NCI-H460 (cell line): ENCODE data around the gene C17orf58. TPM values are rescaled to one million over a fixed set of nuclear protein-coding genes. Genes with fewer than 3 reads are reported as not detected.
"Not testable (repeated sequence)": the region's sequence is repeated elsewhere in the genome, so short reads cannot be mapped to it uniquely, and the experiment has no call there.

Source experiments
- DNase-seq: peaks from one replicate; pipeline ENCODE4 v3.0.0-alpha.2; 2016; ENCODE audit warnings: low read depth; ENCODE audit errors: extremely low read depth
- total RNA-seq: library from RNA; depleted of rRNA; stranded (reverse); fragments of >200 nt; shearing (Covaris generic); gene quantifications from 2 replicates; pipeline ENCODE4 v1.2.3, GENCODE V29; 2014

Gene C17orf58
- total RNA-seq, 1 experiment from 2014 or later, result 45.0 TPM

DNA sequence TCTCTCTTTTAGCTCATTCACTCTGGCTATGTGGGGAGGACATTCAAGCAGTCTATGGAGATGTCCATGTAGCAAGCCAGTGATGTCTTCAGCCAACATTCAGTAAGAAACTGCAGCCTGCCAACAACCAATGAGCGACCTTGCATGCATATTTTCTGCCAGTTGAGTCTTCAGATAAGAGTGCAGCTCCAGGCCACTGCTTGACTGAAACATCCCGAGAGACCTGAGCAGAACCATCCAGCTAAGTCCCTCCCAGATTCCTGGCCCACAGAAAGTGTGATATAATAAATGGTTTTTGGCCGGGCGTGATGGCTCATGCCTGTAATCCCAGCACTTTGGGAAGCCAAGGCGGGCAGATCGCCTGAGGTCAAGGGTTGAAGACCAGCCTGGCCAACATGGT lies 10.5 kb upstream of the C17orf58 start:
- DNase-seq, result no peak

DNA sequence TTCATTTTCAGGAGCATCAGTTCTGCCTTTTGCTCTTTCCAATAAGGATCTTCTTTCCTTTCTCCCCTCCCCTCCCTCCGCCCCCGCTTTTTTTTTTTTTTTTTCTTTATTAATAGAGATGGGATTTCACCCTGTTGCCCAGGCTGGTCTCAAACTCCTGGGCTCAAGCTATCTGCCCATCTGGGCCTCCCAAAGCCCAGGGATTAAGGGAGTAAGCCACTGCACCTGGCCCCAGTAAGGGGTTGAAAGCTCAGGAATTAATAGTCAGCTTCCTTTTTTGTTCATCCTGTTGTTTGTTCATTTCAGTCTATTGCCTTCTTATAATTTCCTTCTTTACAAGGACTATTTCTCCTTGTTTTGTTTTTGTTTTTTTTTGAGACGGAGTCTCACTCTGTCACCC lies 7.9 kb upstream of the C17orf58 start:
- DNase-seq, result no peak

DNA sequence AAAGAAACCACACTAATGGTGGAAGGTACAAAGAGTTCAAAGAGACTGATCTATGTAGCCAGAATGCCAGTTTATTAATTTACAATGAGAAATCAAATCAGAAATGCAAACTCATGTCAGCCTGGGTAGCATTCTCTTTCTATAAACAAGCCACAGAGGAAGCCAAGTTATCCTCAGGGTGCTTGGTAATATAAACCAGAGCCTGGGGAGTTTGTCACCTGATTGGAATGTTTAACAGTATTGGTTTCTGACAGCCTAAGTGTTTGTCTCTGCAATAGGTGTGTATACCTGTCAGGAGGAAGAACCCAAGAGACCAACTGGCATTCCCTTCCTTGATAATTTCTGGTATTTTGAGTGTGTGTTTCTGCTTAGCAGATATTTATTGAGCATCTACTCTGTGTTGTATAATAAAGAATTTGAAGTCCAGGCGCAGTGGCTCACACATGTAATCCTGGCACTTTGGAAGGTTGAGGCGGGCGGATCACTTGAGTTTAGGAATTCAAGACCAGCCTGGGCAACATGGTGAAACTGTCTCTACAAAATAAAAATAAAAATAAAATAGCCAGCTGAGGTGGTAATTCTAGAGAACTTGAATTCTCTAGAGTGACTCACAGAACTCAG lies 3.1 kb upstream of the C17orf58 start:
- DNase-seq, result no peak

DNA sequence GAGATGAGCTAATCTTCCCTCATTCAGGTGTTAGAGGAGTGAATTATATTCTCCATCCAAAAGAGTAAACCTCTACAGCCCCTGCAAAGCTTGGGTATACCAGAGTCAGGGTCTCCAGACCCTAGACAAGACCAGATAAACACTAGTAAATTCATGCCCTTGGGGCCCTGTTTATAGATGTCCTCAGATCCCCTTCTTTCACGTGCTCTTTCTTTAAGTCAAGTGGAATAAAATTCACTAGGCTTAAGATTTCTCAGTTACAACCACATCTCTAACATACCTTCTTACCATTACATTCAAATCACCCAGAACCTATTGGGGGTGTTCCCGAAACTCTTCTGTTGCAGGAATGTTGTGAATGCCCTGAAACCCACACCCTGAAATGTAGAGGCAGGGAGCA lies 2.2 kb upstream of the C17orf58 start:
- no peak for DNase-seq

GRCh38 chr17:67995570-67996263 lies 552 bp downstream of the C17orf58 start:
- no peak for DNase-seq

DNA sequence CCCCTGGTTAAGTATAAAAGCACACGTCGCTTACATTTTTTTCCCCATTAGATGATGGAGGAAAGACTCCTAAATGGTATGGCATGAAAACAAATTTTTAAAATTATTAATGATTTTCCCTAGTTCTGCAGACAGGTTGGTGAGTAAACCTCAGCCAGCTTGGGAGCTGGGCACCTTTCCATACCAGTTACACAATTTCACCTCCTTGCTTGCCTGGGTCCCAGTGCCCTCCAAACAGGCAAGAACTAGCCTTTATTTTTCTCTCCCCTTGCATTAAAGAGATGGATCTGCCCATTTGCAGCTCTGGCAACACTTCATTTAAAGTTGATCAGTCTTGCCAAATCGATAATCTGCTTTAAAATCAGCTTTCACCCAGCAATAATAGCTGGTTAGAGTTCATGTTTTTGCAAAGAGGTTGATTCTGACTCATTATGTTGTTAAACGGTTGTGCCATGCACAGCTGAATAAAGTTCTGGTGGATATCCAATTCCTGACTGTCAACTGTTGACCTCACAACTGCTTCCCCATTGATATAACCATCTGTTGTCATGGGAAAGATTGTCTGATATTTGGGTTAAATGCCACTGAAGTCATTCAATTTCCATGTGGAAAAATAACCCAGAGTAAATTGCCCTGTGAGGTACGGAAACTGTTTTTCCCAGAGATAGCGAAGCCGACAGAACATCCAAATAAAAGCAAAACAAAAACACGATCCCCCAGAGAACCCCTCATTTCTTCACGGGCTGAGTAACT lies 1.3 kb downstream of the C17orf58 start:
- no peak for DNase-seq

DNA sequence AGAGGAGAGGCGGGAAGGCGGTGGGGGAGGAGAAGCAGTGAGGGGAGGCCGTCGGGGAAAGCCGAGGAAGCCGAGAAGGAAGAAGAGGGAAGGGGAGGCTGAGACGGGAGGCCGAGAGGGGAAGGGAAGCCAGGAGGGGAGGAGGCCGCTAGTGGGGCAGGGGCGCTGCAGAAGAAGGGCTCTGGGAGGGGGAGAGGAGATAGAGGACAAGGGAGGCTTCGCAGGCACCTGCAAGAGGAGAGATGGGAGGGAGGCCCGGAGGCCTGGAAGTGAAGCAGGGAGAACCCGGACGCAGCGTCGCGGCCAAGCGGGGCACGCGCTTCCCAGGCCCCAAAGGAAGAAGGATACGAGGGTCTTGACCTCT lies 2.3 kb downstream of the C17orf58 start:
- DNase-seq, result no peak

- DNase-seq, result peak; percentile 83
Observed at GRCh38 chr17:67993153-67993997, 2.9 kb downstream of the C17orf58 start.

- DNase-seq, result no peak
Observed at GRCh38 chr17:67992548-67993152, 3.6 kb downstream of the C17orf58 start.

GRCh38 chr17:67990909-67991308 lies 5.4 kb downstream of the C17orf58 start:
- DNase-seq, result no peak

GRCh38 chr17:67983383-67983688 lies 12.9 kb downstream of the C17orf58 start:
- no peak for DNase-seq

- no peak for DNase-seq
Observed at GRCh38 chr17:67982686-67983382, 13.4 kb downstream of the C17orf58 start.

- DNase-seq, result no peak
Observed at GRCh38 chr17:67982034-67982640, 14.1 kb downstream of the C17orf58 start.

DNA sequence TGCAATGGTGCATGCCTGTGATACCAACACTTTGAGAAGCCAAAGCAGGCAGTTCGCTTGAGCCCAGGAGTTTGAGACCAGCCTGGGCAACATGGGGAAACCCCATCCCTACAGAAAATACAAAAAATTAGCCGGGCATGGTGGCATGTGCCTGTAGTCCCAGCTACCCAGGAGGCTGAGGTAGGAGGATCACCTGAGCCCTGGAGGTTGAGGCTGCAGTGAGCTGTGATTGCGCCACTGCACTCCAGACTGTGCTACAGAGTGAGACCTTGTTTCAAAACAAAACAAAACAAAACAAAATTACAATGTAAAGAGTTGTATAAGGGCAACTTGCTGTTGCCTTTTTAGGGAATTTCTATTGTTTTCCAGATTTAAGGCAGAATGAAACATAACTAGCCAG lies 15.4 kb downstream of the C17orf58 start:
- DNase-seq, result not testable (repeated sequence)

GRCh38 chr17:67980456-67980855 lies 15.8 kb downstream of the C17orf58 start:
- no peak for DNase-seq

GRCh38 chr17:67976306-67976705 lies 20.0 kb downstream of the C17orf58 start:
- DNase-seq, result not testable (repeated sequence)

- DNase-seq, result no peak
Observed at GRCh38 chr17:67974598-67975066, 21.6 kb downstream of the C17orf58 start.

DNA sequence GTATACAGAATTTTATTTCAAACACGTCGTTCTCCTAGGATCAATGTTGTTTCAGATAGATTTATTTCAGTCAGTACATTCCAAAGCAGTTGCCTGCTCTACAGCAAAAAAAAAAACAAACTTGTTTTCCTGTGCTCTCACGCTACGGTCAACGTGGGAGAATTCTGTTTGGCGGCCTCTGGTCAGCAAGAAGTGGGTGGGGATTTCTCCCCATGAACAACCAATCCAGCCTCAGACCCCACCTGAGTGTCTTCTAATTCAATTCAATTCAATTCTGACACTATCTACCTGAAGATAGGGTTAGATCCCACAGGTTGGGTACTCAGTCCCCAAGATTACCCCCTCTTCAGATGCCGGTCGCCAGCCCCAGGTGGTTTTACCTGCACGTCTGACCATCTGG lies 22.1 kb downstream of the C17orf58 start:
- no peak for DNase-seq

GRCh38 chr17:67970783-67971182 lies 25.5 kb downstream of the C17orf58 start:
- DNase-seq, result no peak

- DNase-seq, result peak; percentile 82
Observed at GRCh38 chr17:67963145-67963572, 33.1 kb downstream of the C17orf58 start.
